H1 (cell line): ENCODE results near the gene TGFB3. TPM values are rescaled to one million over a fixed set of nuclear protein-coding genes. Genes with fewer than 3 reads are reported as not detected.

Experiments used
- CTCF ChIA-PET: fragments of 300-600 bp; sonication (Branson Sonifier 250); formaldehyde crosslinking; loops from one replicate; lab custom pipeline; 2021; ENCODE audit not compliant: partially characterized antibody; lab: Charles Lee
- POLR2A ChIA-PET: fragments of 300-600 bp; sonication (Branson Sonifier 250); formaldehyde crosslinking; loops from one replicate; lab custom pipeline; 2021; ENCODE audit warnings: inconsistent platforms; ENCODE audit not compliant: partially characterized antibody; lab: Charles Lee
- DNase-seq, 2 experiments: peaks; one replicate each; pipeline versions ENCODE4 v3.0.0 to v3.0.0-alpha.2; 2010 to 2022; ENCODE audit warnings: low spot score in 2 of 2, low read depth in 1 of 2, mixed read lengths in 1 of 2
- FAIRE-seq: peaks from 2 replicates; lab custom pipeline; 2011; peaks lifted over from hg19 to GRCh38; lab: Jason Lieb, UNC
- H2AFZ ChIP-seq: 2 replicates; pipeline ENCODE4 v1.8.1; 2012; ENCODE audit warnings: low read length, inconsistent platforms
- H2AK5ac ChIP-seq: 2 replicates; pipeline ENCODE4 v1.6.1; 2013; ENCODE audit warnings: low read depth, low read length
- H2BK120ac ChIP-seq: replicated peaks from 2 replicates; pipeline ENCODE3; 2013; ENCODE audit warnings: low read depth, low read length, inconsistent platforms
- H2BK12ac ChIP-seq: 2 replicates; pipeline ENCODE4 v1.6.1; 2013; ENCODE audit warnings: low read depth, low read length
- H2BK15ac ChIP-seq: 2 replicates; pipeline ENCODE4 v1.6.1; 2013; ENCODE audit warnings: low read length
- H2BK20ac ChIP-seq: 2 replicates; pipeline ENCODE4 v1.6.1; 2013; ENCODE audit warnings: low read length
- H2BK5ac ChIP-seq: 2 replicates; pipeline ENCODE4 v1.6.1; 2013; ENCODE audit warnings: low read depth, low read length
- H3K14ac ChIP-seq: 2 replicates; pipeline ENCODE4 v1.6.1; 2013; ENCODE audit warnings: inconsistent platforms; ENCODE audit not compliant: insufficient read length
- H3K18ac ChIP-seq: 2 replicates; pipeline ENCODE4 v1.6.1; 2013; ENCODE audit warnings: low read length; ENCODE audit errors: extremely low read depth
- H3K23ac ChIP-seq: 2 replicates; pipeline ENCODE4 v1.6.1; 2013; ENCODE audit warnings: inconsistent platforms; ENCODE audit not compliant: insufficient read length
- H3K23me2 ChIP-seq: 2 replicates; pipeline ENCODE4 v1.6.1; 2013; ENCODE audit warnings: low read depth, low read length
- H3K27ac ChIP-seq: 2 replicates; pipeline ENCODE4 v1.6.1; 2011; ENCODE audit warnings: low read depth, low read length, inconsistent platforms
- H3K27me3 ChIP-seq, 4 experiments: replicated peaks in 1 of 4; 1 replicate in 1 of 4; 2 replicates in 3 of 4; pipeline versions ENCODE4 v1.6.1 to v1.8.1; 2011 to 2013; ENCODE audit warnings: low read length in 3 of 4, mild to moderate bottlenecking in 3 of 4, inconsistent platforms in 2 of 4, mixed read lengths in 2 of 4, moderate library complexity in 1 of 4; ENCODE audit not compliant: control insufficient read depth in 3 of 4, insufficient read depth in 3 of 4; ENCODE audit errors: extremely low read depth in 1 of 4
- H3K36me3 ChIP-seq, 4 experiments: 2 replicates each; pipeline versions ENCODE4 v1.6.1 to v1.8.1; 2011 to 2013; ENCODE audit warnings: mild to moderate bottlenecking in 4 of 4, low read length in 3 of 4, moderate library complexity in 2 of 4, control low read depth in 1 of 4, inconsistent platforms in 1 of 4; ENCODE audit not compliant: insufficient read depth in 4 of 4, control insufficient read depth in 2 of 4
- H3K4ac ChIP-seq: replicated peaks from 2 replicates; pipeline ENCODE3; 2013; ENCODE audit warnings: low read length, low read depth, mixed read lengths, inconsistent platforms; ENCODE audit not compliant: insufficient read length
- H3K4me1 ChIP-seq, 4 experiments: replicated peaks in 1 of 4; 1 replicate in 1 of 4; 2 replicates in 3 of 4; pipeline versions ENCODE4 v1.6.1 to v1.8.1; 2011 to 2013; ENCODE audit warnings: low read length in 3 of 4, inconsistent platforms in 2 of 4, mixed read lengths in 1 of 4; ENCODE audit not compliant: insufficient read depth in 4 of 4, control insufficient read depth in 3 of 4
- H3K4me2 ChIP-seq, 2 experiments: 2 replicates each; pipeline versions ENCODE4 v1.6.1 to v1.8.1; 2011 to 2013; ENCODE audit warnings: low read depth in 2 of 2, low read length in 2 of 2, control low read depth in 1 of 2, inconsistent platforms in 1 of 2, mild to moderate bottlenecking in 1 of 2; ENCODE audit not compliant: insufficient read depth in 1 of 2
- H3K4me3 ChIP-seq, 4 experiments: fragments of 200-600, 300-600 bp in 1 of 4; sonication (generic), shearing (Covaris generic), sonication (Bioruptor Twin) in 1 of 4; 2 replicates each; pipeline versions ENCODE4 v1.5.1 to v1.8.1; 2011 to 2016; ENCODE audit warnings: low read length in 4 of 4, low read depth in 3 of 4, control low read depth in 2 of 4, inconsistent platforms in 2 of 4, mild to moderate bottlenecking in 2 of 4, mixed read lengths in 1 of 4, moderate library complexity in 1 of 4; ENCODE audit not compliant: insufficient read depth in 2 of 4; ENCODE audit errors: extremely low read depth in 1 of 4
- H3K56ac ChIP-seq: replicated peaks from 2 replicates; pipeline ENCODE3; 2013; ENCODE audit warnings: low read depth, mild to moderate bottlenecking, mixed read lengths, low read length, inconsistent platforms; ENCODE audit not compliant: insufficient read length
- H3K79me1 ChIP-seq: 2 replicates; pipeline ENCODE4 v1.6.1; 2013; ENCODE audit warnings: low read depth, low read length, control low read depth
- H3K79me2 ChIP-seq, 2 experiments: 2 replicates each; pipeline versions ENCODE4 v1.6.1 to v1.8.1; 2012 to 2013; ENCODE audit warnings: low read length in 2 of 2, mild to moderate bottlenecking in 2 of 2, inconsistent platforms in 1 of 2; ENCODE audit not compliant: insufficient read depth in 2 of 2, control insufficient read depth in 1 of 2
- H3K9ac ChIP-seq, 4 experiments: replicated peaks in 1 of 4; 1 replicate in 1 of 4; 2 replicates in 3 of 4; pipeline versions ENCODE4 v1.6.1 to v1.8.1; 2011 to 2013; ENCODE audit warnings: low read depth in 3 of 4, low read length in 3 of 4, control low read depth in 2 of 4, mild to moderate bottlenecking in 2 of 4, moderate library complexity in 2 of 4, inconsistent platforms in 1 of 4; ENCODE audit errors: extremely low read depth in 1 of 4
- H3K9me3 ChIP-seq, 2 experiments: 2 replicates each; pipeline versions ENCODE4 v1.6.1 to v1.8.1; 2012 to 2013; ENCODE audit warnings: mild to moderate bottlenecking in 2 of 2, moderate library complexity in 2 of 2, control low read depth in 1 of 2, inconsistent platforms in 1 of 2, low read depth in 1 of 2, low read length in 1 of 2, mixed read lengths in 1 of 2; ENCODE audit not compliant: insufficient read depth in 2 of 2
- H4K20me1 ChIP-seq, 2 experiments: replicated peaks in 1 of 2; 2 replicates each; pipeline versions ENCODE3 to v1.8.1; 2011 to 2013; ENCODE audit warnings: inconsistent platforms in 2 of 2, low read length in 2 of 2, mild to moderate bottlenecking in 1 of 2; ENCODE audit not compliant: insufficient read depth in 2 of 2, control insufficient read depth in 1 of 2
- H4K5ac ChIP-seq: 2 replicates; pipeline ENCODE4 v1.6.1; 2013; ENCODE audit warnings: low read length, low read depth, mixed read lengths, inconsistent platforms; ENCODE audit not compliant: insufficient read length
- H4K8ac ChIP-seq: 2 replicates; pipeline ENCODE4 v1.8.0; 2013; ENCODE audit warnings: mild to moderate bottlenecking, moderate library complexity, low read length, inconsistent platforms; ENCODE audit not compliant: insufficient read depth; ENCODE audit errors: extremely low read depth
- H4K91ac ChIP-seq: replicated peaks from 2 replicates; pipeline ENCODE3; 2013; ENCODE audit warnings: low read length, mixed read lengths, inconsistent platforms; ENCODE audit not compliant: insufficient read length
- ASH2L ChIP-seq: fragments of 200-600, 300-600 bp; sonication (generic); IDR thresholded peaks from one replicate; pipeline ENCODE4 v1.7.1; 2017; ENCODE audit warnings: low read length
- BRCA1 ChIP-seq: IDR thresholded peaks from 2 replicates; pipeline ENCODE4 v1.6.1; 2012; ENCODE audit warnings: low read depth, low read length, improper control_type of control experiment
- CEBPB ChIP-seq: IDR thresholded peaks from 2 replicates; pipeline ENCODE4 v1.6.1; 2012; ENCODE audit warnings: low read depth, low read length
- CTBP2 ChIP-seq: IDR thresholded peaks from 2 replicates; pipeline ENCODE4 v1.7.0; 2011; ENCODE audit warnings: borderline replicate concordance, mild to moderate bottlenecking, moderate library complexity, mixed read lengths, low read length; ENCODE audit not compliant: insufficient read depth, insufficient read length
- EZH2 ChIP-seq: fragments of 200-600 bp; sonication (generic); IDR thresholded peaks from 2 replicates; pipeline ENCODE4 v1.7.1; 2012; ENCODE audit warnings: low read depth, mild to moderate bottlenecking, moderate library complexity, low read length, inconsistent platforms; ENCODE audit not compliant: severe bottlenecking
- HDAC6 ChIP-seq: IDR thresholded peaks from one replicate; pipeline ENCODE4 v1.7.1; 2012; ENCODE audit warnings: low read depth, mild to moderate bottlenecking, inconsistent platforms, low read length, moderate library complexity
- KDM1A ChIP-seq: fragments of 200-600, 300-600 bp; sonication (generic); IDR thresholded peaks from 2 replicates; pipeline ENCODE4 v1.7.1; 2016; ENCODE audit warnings: mild to moderate bottlenecking, low read length, borderline replicate concordance
- POLR2AphosphoS5 ChIP-seq: IDR thresholded peaks from 2 replicates; pipeline ENCODE4 v1.6.1; 2011; ENCODE audit warnings: low read depth, low read length
- SUZ12 ChIP-seq: fragments of 200-600 bp; sonication (generic); IDR thresholded peaks from 2 replicates; pipeline ENCODE4 v1.6.1; 2012; ENCODE audit warnings: mild to moderate bottlenecking, inconsistent platforms, low read length, moderate library complexity, mixed read lengths
- TBP ChIP-seq: IDR thresholded peaks from 2 replicates; pipeline ENCODE4 v1.6.1; 2011; ENCODE audit warnings: low read depth, low read length, improper control_type of control experiment
- TCF12 ChIP-seq: IDR thresholded peaks from 2 replicates; pipeline ENCODE4 v1.6.1; 2011; ENCODE audit warnings: low read depth, mild to moderate bottlenecking, low read length
- WGBS, 2 experiments: shearing (Covaris generic) in 1 of 2; methylation state at CpG; one replicate each; pipeline versions ENCODE4 v1.1.6 to v1.1.7; 2013 to 2015; ENCODE audit warnings: low lambda C conversion rate in 2 of 2, mixed read lengths in 2 of 2, inconsistent platforms in 1 of 2, low coverage in 1 of 2, missing lambda C conversion rate in 1 of 2; ENCODE audit not compliant: insufficient replicate concordance in 2 of 2, insufficient coverage in 1 of 2, insufficient read length in 1 of 2; ENCODE audit errors: extremely low coverage in 1 of 2, missing lambda C conversion rate in 1 of 2; 5-methylcytosine and 5-hydroxymethylcytosine counted together
- polyA plus RNA-seq, 7 experiments: library from polyadenylated mRNA; depleted of rRNA in 3 of 7; stranded (reverse) in 5 of 7; unstranded in 2 of 7; fragments of >200 nt in 5 of 7; fragments of 200-250 nt in 2 of 7; gene quantifications; 1 replicate in 5 of 7; 2 replicates in 1 of 7; 4 replicates in 1 of 7; pipeline versions ENCODE4 v1.2.1 to v1.2.3, GENCODE V29; 2011 to 2013; ENCODE audit warnings: missing spikeins in 2 of 7, mixed read lengths in 2 of 7
- total RNA-seq: library from RNA; stranded (reverse); fragmentation: NEBNext Ultra II Directional; extraction: Animal tissue kit (Norgen Biotek cat#: 25700); gene quantifications from 2 replicates; pipeline ENCODE4 v1.2.1, GENCODE V29; 2021
- TF ChIP-seq, protein P1 (sequence below): IDR thresholded peaks from 2 replicates; pipeline ENCODE4 v1.6.1; 2011; ENCODE audit warnings: low read length, improper control_type of control experiment

The TGFB3 gene
- total and polyA plus RNA-seq, 2 of the 8 experiments (the other 6 are each of a cell fraction or from before 2014, with no cell fraction given) = 0.65 to 0.86 TPM

GRCh38 chr14:75995372-75996041 is 13.7 kb upstream of the TGFB3 start:
- H2BK5ac ChIP-seq = no peak overlapping the region
- no peak overlapping the region for H3K4me3 ChIP-seq
- no peak overlapping the region for H3K56ac ChIP-seq
- H3K9ac ChIP-seq = peak overlapping the region in 1 of 4 experiments; percentile 49; a peak in 2 of 7 replicates
- H3K14ac ChIP-seq = no peak overlapping the region
- no peaks in the 10 kb centered on the region for H3K4me1 ChIP-seq
- no peaks in the 10 kb centered on the region for H3K23me2 ChIP-seq
- H3K79me1 ChIP-seq = no peaks in the 10 kb centered on the region
- H2AFZ ChIP-seq = no peak overlapping the region
- DNase-seq = no peak
- H3K27me3 ChIP-seq = no peaks in the 10 kb centered on the region
- no peak overlapping the region for H4K8ac ChIP-seq
- H3K27ac ChIP-seq = no peak overlapping the region
- ChIA-PET POLR2A (interaction anchor here (1.2 kb wide), 1 partner anchor 20 kb away, joined by 3 read pairs; no protein-coding TSS in a partner anchor), CTCF (interaction anchor here (0.8 to 1.1 kb wide), 3 partner anchors 13 to 1765 kb away, joined by 3 read pairs; no protein-coding TSS in a partner anchor)
- H2BK120ac ChIP-seq = no peak overlapping the region
- H4K91ac ChIP-seq = no peak overlapping the region
- WGBS, 2 experiments = 88% methylated on average over 17 of the region's 17 CpGs; no CpG with 5 or more reads in 1 of the 2 experiments
- no peak overlapping the region for H3K23ac ChIP-seq
- H4K5ac ChIP-seq = no peak overlapping the region
- H2BK15ac ChIP-seq = no peak overlapping the region
- no peak overlapping the region for H2BK12ac ChIP-seq
- FAIRE-seq = no peak
- H3K18ac ChIP-seq = no peak overlapping the region
- no peak overlapping the region for H2AK5ac ChIP-seq
- no peaks in the 10 kb centered on the region for H3K79me2 ChIP-seq
- no peaks in the 10 kb centered on the region for H3K9me3 ChIP-seq
- H3K4me2 ChIP-seq = no peak overlapping the region
- no peaks in the 10 kb centered on the region for H4K20me1 ChIP-seq
- peaks cover 0 to 3% (median 0%) of the 10 kb centered on the region in 4 experiments; a peak in 4 of 8 replicates for H3K36me3 ChIP-seq
- H3K4ac ChIP-seq = no peak overlapping the region
- H2BK20ac ChIP-seq = no peak overlapping the region
- TF ChIP-seq HDAC6 (no peak), ASH2L (no peak), POLR2AphosphoS5 (no peak), BRCA1 (no peak), KDM1A (no peak), CEBPB (no peak), TBP (no peak), EZH2 (no peak), TCF12 (no peak), SUZ12 (no peak), CTBP2 (no peak)
- TF ChIP-seq, protein P1, sequence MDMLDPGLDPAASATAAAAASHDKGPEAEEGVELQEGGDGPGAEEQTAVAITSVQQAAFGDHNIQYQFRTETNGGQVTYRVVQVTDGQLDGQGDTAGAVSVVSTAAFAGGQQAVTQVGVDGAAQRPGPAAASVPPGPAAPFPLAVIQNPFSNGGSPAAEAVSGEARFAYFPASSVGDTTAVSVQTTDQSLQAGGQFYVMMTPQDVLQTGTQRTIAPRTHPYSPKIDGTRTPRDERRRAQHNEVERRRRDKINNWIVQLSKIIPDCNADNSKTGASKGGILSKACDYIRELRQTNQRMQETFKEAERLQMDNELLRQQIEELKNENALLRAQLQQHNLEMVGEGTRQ = no peak
